H1 (cell line): ENCODE results near the gene ZNF101. TPM values are rescaled to one million over a fixed set of nuclear protein-coding genes. Genes with fewer than 3 reads are reported as not detected.

Experiments
- CTCF ChIA-PET: fragments of 300-600 bp; sonication (Branson Sonifier 250); formaldehyde crosslinking; loops from one replicate; lab custom pipeline; 2021; ENCODE audit not compliant: partially characterized antibody; lab: Charles Lee
- POLR2A ChIA-PET: fragments of 300-600 bp; sonication (Branson Sonifier 250); formaldehyde crosslinking; loops from one replicate; lab custom pipeline; 2021; ENCODE audit warnings: inconsistent platforms; ENCODE audit not compliant: partially characterized antibody; lab: Charles Lee
- DNase-seq, 2 experiments: peaks; one replicate each; pipeline versions ENCODE4 v3.0.0 to v3.0.0-alpha.2; 2010 to 2022; ENCODE audit warnings: low spot score in 2 of 2, low read depth in 1 of 2, mixed read lengths in 1 of 2
- FAIRE-seq: peaks from 2 replicates; lab custom pipeline; 2011; peaks lifted over from hg19 to GRCh38; lab: Jason Lieb, UNC
- H2AFZ ChIP-seq: 2 replicates; pipeline ENCODE4 v1.8.1; 2012; ENCODE audit warnings: low read length, inconsistent platforms
- H2AK5ac ChIP-seq: 2 replicates; pipeline ENCODE4 v1.6.1; 2013; ENCODE audit warnings: low read depth, low read length
- H2BK120ac ChIP-seq: replicated peaks from 2 replicates; pipeline ENCODE3; 2013; ENCODE audit warnings: low read depth, low read length, inconsistent platforms
- H2BK12ac ChIP-seq: 2 replicates; pipeline ENCODE4 v1.6.1; 2013; ENCODE audit warnings: low read depth, low read length
- H2BK15ac ChIP-seq: 2 replicates; pipeline ENCODE4 v1.6.1; 2013; ENCODE audit warnings: low read length
- H2BK20ac ChIP-seq: 2 replicates; pipeline ENCODE4 v1.6.1; 2013; ENCODE audit warnings: low read length
- H2BK5ac ChIP-seq: 2 replicates; pipeline ENCODE4 v1.6.1; 2013; ENCODE audit warnings: low read depth, low read length
- H3K14ac ChIP-seq: 2 replicates; pipeline ENCODE4 v1.6.1; 2013; ENCODE audit warnings: inconsistent platforms; ENCODE audit not compliant: insufficient read length
- H3K18ac ChIP-seq: 2 replicates; pipeline ENCODE4 v1.6.1; 2013; ENCODE audit warnings: low read length; ENCODE audit errors: extremely low read depth
- H3K23ac ChIP-seq: 2 replicates; pipeline ENCODE4 v1.6.1; 2013; ENCODE audit warnings: inconsistent platforms; ENCODE audit not compliant: insufficient read length
- H3K23me2 ChIP-seq: 2 replicates; pipeline ENCODE4 v1.6.1; 2013; ENCODE audit warnings: low read depth, low read length
- H3K27ac ChIP-seq: 2 replicates; pipeline ENCODE4 v1.6.1; 2011; ENCODE audit warnings: low read depth, low read length, inconsistent platforms
- H3K27me3 ChIP-seq, 4 experiments: replicated peaks in 1 of 4; 1 replicate in 1 of 4; 2 replicates in 3 of 4; pipeline versions ENCODE4 v1.6.1 to v1.8.1; 2011 to 2013; ENCODE audit warnings: low read length in 3 of 4, mild to moderate bottlenecking in 3 of 4, inconsistent platforms in 2 of 4, mixed read lengths in 2 of 4, moderate library complexity in 1 of 4; ENCODE audit not compliant: control insufficient read depth in 3 of 4, insufficient read depth in 3 of 4; ENCODE audit errors: extremely low read depth in 1 of 4
- H3K36me3 ChIP-seq, 4 experiments: 2 replicates each; pipeline versions ENCODE4 v1.6.1 to v1.8.1; 2011 to 2013; ENCODE audit warnings: mild to moderate bottlenecking in 4 of 4, low read length in 3 of 4, moderate library complexity in 2 of 4, control low read depth in 1 of 4, inconsistent platforms in 1 of 4; ENCODE audit not compliant: insufficient read depth in 4 of 4, control insufficient read depth in 2 of 4
- H3K4ac ChIP-seq: replicated peaks from 2 replicates; pipeline ENCODE3; 2013; ENCODE audit warnings: low read length, low read depth, mixed read lengths, inconsistent platforms; ENCODE audit not compliant: insufficient read length
- H3K4me1 ChIP-seq, 4 experiments: replicated peaks in 1 of 4; 1 replicate in 1 of 4; 2 replicates in 3 of 4; pipeline versions ENCODE4 v1.6.1 to v1.8.1; 2011 to 2013; ENCODE audit warnings: low read length in 3 of 4, inconsistent platforms in 2 of 4, mixed read lengths in 1 of 4; ENCODE audit not compliant: insufficient read depth in 4 of 4, control insufficient read depth in 3 of 4
- H3K4me2 ChIP-seq, 2 experiments: 2 replicates each; pipeline versions ENCODE4 v1.6.1 to v1.8.1; 2011 to 2013; ENCODE audit warnings: low read depth in 2 of 2, low read length in 2 of 2, control low read depth in 1 of 2, inconsistent platforms in 1 of 2, mild to moderate bottlenecking in 1 of 2; ENCODE audit not compliant: insufficient read depth in 1 of 2
- H3K4me3 ChIP-seq, 4 experiments: fragments of 200-600, 300-600 bp in 1 of 4; sonication (generic), shearing (Covaris generic), sonication (Bioruptor Twin) in 1 of 4; 2 replicates each; pipeline versions ENCODE4 v1.5.1 to v1.8.1; 2011 to 2016; ENCODE audit warnings: low read length in 4 of 4, low read depth in 3 of 4, control low read depth in 2 of 4, inconsistent platforms in 2 of 4, mild to moderate bottlenecking in 2 of 4, mixed read lengths in 1 of 4, moderate library complexity in 1 of 4; ENCODE audit not compliant: insufficient read depth in 2 of 4; ENCODE audit errors: extremely low read depth in 1 of 4
- H3K56ac ChIP-seq: replicated peaks from 2 replicates; pipeline ENCODE3; 2013; ENCODE audit warnings: low read depth, mild to moderate bottlenecking, mixed read lengths, low read length, inconsistent platforms; ENCODE audit not compliant: insufficient read length
- H3K79me1 ChIP-seq: 2 replicates; pipeline ENCODE4 v1.6.1; 2013; ENCODE audit warnings: low read depth, low read length, control low read depth
- H3K79me2 ChIP-seq, 2 experiments: 2 replicates each; pipeline versions ENCODE4 v1.6.1 to v1.8.1; 2012 to 2013; ENCODE audit warnings: low read length in 2 of 2, mild to moderate bottlenecking in 2 of 2, inconsistent platforms in 1 of 2; ENCODE audit not compliant: insufficient read depth in 2 of 2, control insufficient read depth in 1 of 2
- H3K9ac ChIP-seq, 4 experiments: replicated peaks in 1 of 4; 1 replicate in 1 of 4; 2 replicates in 3 of 4; pipeline versions ENCODE4 v1.6.1 to v1.8.1; 2011 to 2013; ENCODE audit warnings: low read depth in 3 of 4, low read length in 3 of 4, control low read depth in 2 of 4, mild to moderate bottlenecking in 2 of 4, moderate library complexity in 2 of 4, inconsistent platforms in 1 of 4; ENCODE audit errors: extremely low read depth in 1 of 4
- H3K9me3 ChIP-seq, 2 experiments: 2 replicates each; pipeline versions ENCODE4 v1.6.1 to v1.8.1; 2012 to 2013; ENCODE audit warnings: mild to moderate bottlenecking in 2 of 2, moderate library complexity in 2 of 2, control low read depth in 1 of 2, inconsistent platforms in 1 of 2, low read depth in 1 of 2, low read length in 1 of 2, mixed read lengths in 1 of 2; ENCODE audit not compliant: insufficient read depth in 2 of 2
- H4K20me1 ChIP-seq, 2 experiments: replicated peaks in 1 of 2; 2 replicates each; pipeline versions ENCODE3 to v1.8.1; 2011 to 2013; ENCODE audit warnings: inconsistent platforms in 2 of 2, low read length in 2 of 2, mild to moderate bottlenecking in 1 of 2; ENCODE audit not compliant: insufficient read depth in 2 of 2, control insufficient read depth in 1 of 2
- H4K5ac ChIP-seq: 2 replicates; pipeline ENCODE4 v1.6.1; 2013; ENCODE audit warnings: low read length, low read depth, mixed read lengths, inconsistent platforms; ENCODE audit not compliant: insufficient read length
- H4K8ac ChIP-seq: 2 replicates; pipeline ENCODE4 v1.8.0; 2013; ENCODE audit warnings: mild to moderate bottlenecking, moderate library complexity, low read length, inconsistent platforms; ENCODE audit not compliant: insufficient read depth; ENCODE audit errors: extremely low read depth
- H4K91ac ChIP-seq: replicated peaks from 2 replicates; pipeline ENCODE3; 2013; ENCODE audit warnings: low read length, mixed read lengths, inconsistent platforms; ENCODE audit not compliant: insufficient read length
- BACH1 ChIP-seq: IDR thresholded peaks from 2 replicates; pipeline ENCODE4 v1.6.1; 2012; ENCODE audit warnings: low read length, improper control_type of control experiment
- BRCA1 ChIP-seq: IDR thresholded peaks from 2 replicates; pipeline ENCODE4 v1.6.1; 2012; ENCODE audit warnings: low read depth, low read length, improper control_type of control experiment
- CREB1 ChIP-seq: IDR thresholded peaks from 2 replicates; pipeline ENCODE4 v1.6.1; 2012; ENCODE audit warnings: inconsistent platforms
- EGR1 ChIP-seq: IDR thresholded peaks from 2 replicates; pipeline ENCODE4 v1.6.1; 2011; ENCODE audit warnings: low read depth, low read length, borderline replicate concordance
- JUN ChIP-seq: IDR thresholded peaks from 2 replicates; pipeline ENCODE4 v1.6.1; 2011; ENCODE audit warnings: low read depth, mild to moderate bottlenecking, improper control_type of control experiment, low read length
- KDM1A ChIP-seq: fragments of 200-600, 300-600 bp; sonication (generic); IDR thresholded peaks from 2 replicates; pipeline ENCODE4 v1.7.1; 2016; ENCODE audit warnings: mild to moderate bottlenecking, low read length, borderline replicate concordance
- NANOG ChIP-seq: IDR thresholded peaks from 2 replicates; pipeline ENCODE4 v1.6.1; 2011; ENCODE audit warnings: low read length, low read depth, mild to moderate bottlenecking, inconsistent platforms; ENCODE audit not compliant: insufficient read depth, poor library complexity, severe bottlenecking
- NRF1 ChIP-seq: IDR thresholded peaks from 2 replicates; pipeline ENCODE4 v1.6.1; 2011; ENCODE audit warnings: mild to moderate bottlenecking, low read depth, low read length, improper control_type of control experiment
- POU5F1 ChIP-seq: IDR thresholded peaks from 2 replicates; pipeline ENCODE4 v1.6.1; 2011; ENCODE audit warnings: low read depth, mild to moderate bottlenecking, low read length, moderate library complexity
- SP1 ChIP-seq: IDR thresholded peaks from 2 replicates; pipeline ENCODE4 v1.6.1; 2011; ENCODE audit warnings: low read depth, low read length
- SP4 ChIP-seq: IDR thresholded peaks from 2 replicates; pipeline ENCODE4 v1.6.1; 2012; ENCODE audit warnings: low read length, inconsistent platforms
- SUZ12 ChIP-seq: fragments of 200-600 bp; sonication (generic); IDR thresholded peaks from 2 replicates; pipeline ENCODE4 v1.6.1; 2012; ENCODE audit warnings: mild to moderate bottlenecking, inconsistent platforms, low read length, moderate library complexity, mixed read lengths
- TBP ChIP-seq: IDR thresholded peaks from 2 replicates; pipeline ENCODE4 v1.6.1; 2011; ENCODE audit warnings: low read depth, low read length, improper control_type of control experiment
- YY1 ChIP-seq: IDR thresholded peaks from 2 replicates; pipeline ENCODE4 v1.6.1; 2011; ENCODE audit warnings: low read depth, mild to moderate bottlenecking, low read length
- WGBS, 2 experiments: shearing (Covaris generic) in 1 of 2; methylation state at CpG; one replicate each; pipeline versions ENCODE4 v1.1.6 to v1.1.7; 2013 to 2015; ENCODE audit warnings: low lambda C conversion rate in 2 of 2, mixed read lengths in 2 of 2, inconsistent platforms in 1 of 2, low coverage in 1 of 2, missing lambda C conversion rate in 1 of 2; ENCODE audit not compliant: insufficient replicate concordance in 2 of 2, insufficient coverage in 1 of 2, insufficient read length in 1 of 2; ENCODE audit errors: extremely low coverage in 1 of 2, missing lambda C conversion rate in 1 of 2; 5-methylcytosine and 5-hydroxymethylcytosine counted together
- polyA plus RNA-seq, 7 experiments: library from polyadenylated mRNA; depleted of rRNA in 3 of 7; stranded (reverse) in 5 of 7; unstranded in 2 of 7; fragments of >200 nt in 5 of 7; fragments of 200-250 nt in 2 of 7; gene quantifications; 1 replicate in 5 of 7; 2 replicates in 1 of 7; 4 replicates in 1 of 7; pipeline versions ENCODE4 v1.2.1 to v1.2.3, GENCODE V29; 2011 to 2013; ENCODE audit warnings: missing spikeins in 2 of 7, mixed read lengths in 2 of 7
- total RNA-seq: library from RNA; stranded (reverse); fragmentation: NEBNext Ultra II Directional; extraction: Animal tissue kit (Norgen Biotek cat#: 25700); gene quantifications from 2 replicates; pipeline ENCODE4 v1.2.1, GENCODE V29; 2021
- TF ChIP-seq, protein P1 (sequence below): IDR thresholded peaks from 2 replicates; pipeline ENCODE4 v1.6.1; 2012; ENCODE audit warnings: inconsistent platforms

Gene ZNF101
- total and polyA plus RNA-seq, 2 of the 8 experiments (the other 6 are each of a cell fraction or from before 2014, with no cell fraction given), result 13.0 to 50.9 TPM

DNA sequence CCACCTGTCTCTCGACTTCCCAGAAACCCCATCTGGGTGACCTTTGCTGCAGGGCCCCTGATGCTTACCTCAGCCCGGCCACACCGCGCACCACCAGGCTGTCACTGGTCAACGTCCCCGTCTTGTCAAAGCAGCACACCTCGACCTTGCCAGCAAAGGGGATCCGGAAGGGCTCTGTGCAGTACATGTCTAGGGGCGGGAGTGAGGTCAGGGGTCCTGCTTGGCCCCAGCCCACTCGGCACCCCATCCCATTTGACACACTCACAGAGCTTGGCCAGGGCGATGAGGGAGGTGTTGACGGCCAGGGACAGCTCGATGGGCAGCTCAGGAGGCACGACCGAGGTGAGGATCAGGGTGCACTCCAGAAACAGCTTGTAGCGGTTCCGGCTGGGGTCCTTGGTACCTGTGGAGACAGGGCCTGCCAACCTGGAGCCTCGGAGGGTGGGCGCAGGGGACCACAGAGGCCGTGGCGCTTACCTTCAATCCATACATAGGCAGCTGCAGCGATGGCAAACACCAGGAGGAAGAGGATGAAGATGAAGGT lies 13.5 kb upstream of the ZNF101 start:
- no peak for FAIRE-seq
- TF ChIP-seq NRF1 (no peak), BACH1 (no peak), SP1 (no peak), JUN (no peak), EGR1 (no peak), SUZ12 (no peak), KDM1A (no peak), SP4 (no peak), CREB1 (no peak), TBP (no peak), YY1 (no peak), BRCA1 (no peak), POU5F1 (no peak), NANOG (no peak)
- TF ChIP-seq, protein P1, sequence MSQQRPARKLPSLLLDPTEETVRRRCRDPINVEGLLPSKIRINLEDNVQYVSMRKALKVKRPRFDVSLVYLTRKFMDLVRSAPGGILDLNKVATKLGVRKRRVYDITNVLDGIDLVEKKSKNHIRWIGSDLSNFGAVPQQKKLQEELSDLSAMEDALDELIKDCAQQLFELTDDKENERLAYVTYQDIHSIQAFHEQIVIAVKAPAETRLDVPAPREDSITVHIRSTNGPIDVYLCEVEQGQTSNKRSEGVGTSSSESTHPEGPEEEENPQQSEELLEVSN, result no peak

More for the DNA sequence above, 13.5 kb upstream of the ZNF101 start:
- POLR2A ChIA-PET, result interaction anchor here (1.9 to 3.7 kb wide), 2 partner anchors 9 to 11 kb away, joined by 5 to 13 read pairs; partner anchors contain the start of gene GMIP
- Histone ChIP-seq H2BK120ac (no peak overlapping the region), H2BK15ac (no peak overlapping the region), H2BK5ac (no peak overlapping the region), H2AK5ac (no peak overlapping the region), H3K4me3 (no peak overlapping the region), H3K4me2 (no peak overlapping the region), H3K9ac (no peak overlapping the region), H3K23ac (no peak overlapping the region), H4K5ac (no peak overlapping the region), H3K56ac (no peak overlapping the region), H3K27me3 (no peaks in the 10 kb centered on the region), H3K4me1 (no peaks in the 10 kb centered on the region), H4K20me1 (peaks cover 6 to 24% of the 10 kb centered on the region in 2 experiments), H2BK20ac (no peak overlapping the region), H4K8ac (no peak overlapping the region), H3K36me3 (peaks cover 47 to 88% (median 81%) of the 10 kb centered on the region in 4 experiments), H2BK12ac (no peak overlapping the region), H3K79me2 (peaks cover 0 to 3% of the 10 kb centered on the region in 2 experiments; a peak in 1 of 4 replicates), H4K91ac (no peak overlapping the region), H3K27ac (no peak overlapping the region), H3K14ac (no peak overlapping the region), H3K9me3 (no peaks in the 10 kb centered on the region), H3K79me1 (peaks cover 6% of the 10 kb centered on the region), H3K23me2 (no peaks in the 10 kb centered on the region), H3K18ac (no peak overlapping the region), H3K4ac (no peak overlapping the region), H2AFZ (no peak overlapping the region)
- WGBS, 2 experiments, result 94% methylated on average over 22 of the region's 22 CpGs; no CpG with 5 or more reads in 1 of the 2 experiments
- CTCF ChIA-PET, result interaction anchor here (5.0 to 5.7 kb wide), 2 partner anchors 11 to 101 kb away, joined by 19 to 38 read pairs; partner anchors contain the start of gene GMIP
- DNase-seq, result no peak
